Suprapubic skin (tissue), 4 donors: ENCODE measurements around the gene STK10. TPM values are rescaled to one million over a fixed set of nuclear protein-coding genes. Genes with fewer than 3 reads are reported as not detected.
A peak's percentile ranks its signal among the peaks of the same experiment; 100 is the strongest.

ENCODE experiments used
- DNase-seq, 2 donors: peaks; one replicate each; pipeline ENCODE4 v3.0.0-alpha.2; 2019; ENCODE audit warnings: low spot score in 2 of 2
- H3K27ac ChIP-seq: fragments of 200-600 bp; sonication (generic); one replicate; pipeline ENCODE4 v1.5.1; 2019
- H3K27me3 ChIP-seq: fragments of 200-600 bp; sonication (generic); one replicate; pipeline ENCODE4 v1.5.1; 2019
- H3K36me3 ChIP-seq: fragments of 200-600 bp; sonication (generic); one replicate; pipeline ENCODE4 v1.5.1; 2019
- H3K4me1 ChIP-seq: fragments of 200-600 bp; sonication (generic); one replicate; pipeline ENCODE4 v1.5.1; 2019
- H3K4me3 ChIP-seq: fragments of 200-600 bp; sonication (generic); one replicate; pipeline ENCODE4 v1.5.1; 2019; ENCODE audit warnings: mild to moderate bottlenecking
- H3K9me3 ChIP-seq: fragments of 200-600 bp; sonication (generic); one replicate; pipeline ENCODE4 v1.5.1; 2019
- CTCF ChIP-seq, 2 donors: fragments of 200-600 bp in 1 of 2; fragments of 450-650 bp in 1 of 2; sonication (generic) in 1 of 2; IDR thresholded peaks; one replicate each; pipeline ENCODE4 v1.5.1; 2016 to 2019; ENCODE audit warnings: antibody characterized with exemption in 2 of 2, mild to moderate bottlenecking in 1 of 2, moderate library complexity in 1 of 2
- EP300 ChIP-seq: sonication (generic); formaldehyde crosslinking; IDR thresholded peaks from one replicate; pipeline ENCODE4 v1.6.1; 2017; ENCODE audit warnings: antibody characterized with exemption
- POLR2A ChIP-seq, 2 donors: fragments of 450-650 bp; IDR thresholded peaks; one replicate each; pipeline ENCODE4 v1.6.1; 2017; ENCODE audit warnings: antibody characterized with exemption in 2 of 2, mild to moderate bottlenecking in 2 of 2, moderate library complexity in 2 of 2
- POLR2AphosphoS5 ChIP-seq, 3 donors: sonication (generic); formaldehyde crosslinking; IDR thresholded peaks; one replicate each; pipeline ENCODE4 v1.6.1; 2017; ENCODE audit warnings: antibody characterized with exemption in 3 of 3
- WGBS: methylation state at CpG from one replicate; pipeline ENCODE4 v1.1.5; 2018; 5-methylcytosine and 5-hydroxymethylcytosine counted together
- total RNA-seq, 4 donors: library from RNA; depleted of rRNA; stranded (reverse); fragments of >200 nt; gene quantifications; one replicate each; pipeline ENCODE4 v1.1.0, GENCODE V29; 2016

STK10 gene
- total RNA-seq, 4 donors from 2014 or later = 29.0 to 49.6 (median 36.9) TPM

GRCh38 chr5:172119921-172120688, 67.9 kb downstream of the STK10 start:
- WGBS = 88% methylated on average over 9 of the region's 12 CpGs
- no peak overlapping the region for H3K27ac ChIP-seq

GRCh38 chr5:172118891-172119290, 69.1 kb downstream of the STK10 start:
- H3K4me1 ChIP-seq = peaks cover 9% of the 10 kb centered on the region
- no peak overlapping the region for H3K27ac ChIP-seq
- no peaks in the 10 kb centered on the region for H3K9me3 ChIP-seq
- H3K27me3 ChIP-seq = no peaks in the 10 kb centered on the region
- no peak for DNase-seq
- H3K36me3 ChIP-seq = no peaks in the 10 kb centered on the region
- WGBS = 86% methylated on average over 11 of the region's 11 CpGs
- H3K4me3 ChIP-seq = no peak overlapping the region
- TF ChIP-seq POLR2AphosphoS5 (IDR thresholded peaks at IDR 0.05) (no peak), CTCF (IDR thresholded peaks at IDR 0.05) (no peak), EP300 (no peak), POLR2A (IDR thresholded peaks at IDR 0.05) (no peak)

More at GRCh38 chr5:172119921-172120688, 67.9 kb downstream of the STK10 start:
- TF ChIP-seq POLR2A (IDR thresholded peaks at IDR 0.05) (no peak), CTCF (IDR thresholded peaks at IDR 0.05) (no peak), EP300 (no peak), POLR2AphosphoS5 (IDR thresholded peaks at IDR 0.05) (no peak)
- Histone ChIP-seq H3K36me3 (no peaks in the 10 kb centered on the region), H3K4me1 (peaks cover 9% of the 10 kb centered on the region), H3K9me3 (no peaks in the 10 kb centered on the region), H3K4me3 (no peak overlapping the region), H3K27me3 (no peaks in the 10 kb centered on the region)
- peak in 1 of 2 donors; percentile 53 for DNase-seq

GRCh38 chr5:172117977-172118701, 69.9 kb downstream of the STK10 start:
- Histone ChIP-seq H3K9me3 (no peaks in the 10 kb centered on the region), H3K27ac (no peak overlapping the region), H3K27me3 (no peaks in the 10 kb centered on the region), H3K4me3 (no peak overlapping the region), H3K4me1 (peaks cover 5% of the 10 kb centered on the region), H3K36me3 (no peaks in the 10 kb centered on the region)
- DNase-seq = peak in 1 of 2 donors; percentile 40
- 82% methylated on average over 9 of the region's 9 CpGs for WGBS
- no peak for TF ChIP-seq CTCF (IDR thresholded peaks at IDR 0.05)
- TF ChIP-seq EP300 = no peak
- TF ChIP-seq POLR2AphosphoS5 (IDR thresholded peaks at IDR 0.05) = no peak
- no peak for TF ChIP-seq POLR2A (IDR thresholded peaks at IDR 0.05)

- 94% methylated on average over 4 of the region's 4 CpGs for WGBS
- TF ChIP-seq POLR2A (IDR thresholded peaks at IDR 0.05) (no peak), CTCF (IDR thresholded peaks at IDR 0.05) (no peak), EP300 (no peak), POLR2AphosphoS5 (IDR thresholded peaks at IDR 0.05) (no peak)
- Histone ChIP-seq H3K36me3 (no peaks in the 10 kb centered on the region), H3K27me3 (no peaks in the 10 kb centered on the region), H3K27ac (no peak overlapping the region), H3K4me1 (peaks cover 20% of the 10 kb centered on the region), H3K4me3 (no peak overlapping the region), H3K9me3 (no peaks in the 10 kb centered on the region)
- peak in 1 of 2 donors; percentile 57 for DNase-seq
Measured at GRCh38 chr5:172115541-172115982, 72.5 kb downstream of the STK10 start.

GRCh38 chr5:172114875-172115422, 73.1 kb downstream of the STK10 start:
- Histone ChIP-seq H3K36me3 (no peaks in the 10 kb centered on the region), H3K4me1 (peaks cover 26% of the 10 kb centered on the region), H3K27me3 (no peaks in the 10 kb centered on the region), H3K9me3 (no peaks in the 10 kb centered on the region), H3K27ac (no peak overlapping the region), H3K4me3 (no peak overlapping the region)
- TF ChIP-seq POLR2AphosphoS5 (IDR thresholded peaks at IDR 0.05) = no peak
- TF ChIP-seq EP300 = no peak
- no peak for TF ChIP-seq POLR2A (IDR thresholded peaks at IDR 0.05)
- no peak for TF ChIP-seq CTCF (IDR thresholded peaks at IDR 0.05)
- 79% methylated on average over 16 of the region's 16 CpGs for WGBS
- DNase-seq = peak in 1 of 2 donors; percentile 68
